ENCODE data around the gene GREB1L.

GREB1L gene

DNA sequence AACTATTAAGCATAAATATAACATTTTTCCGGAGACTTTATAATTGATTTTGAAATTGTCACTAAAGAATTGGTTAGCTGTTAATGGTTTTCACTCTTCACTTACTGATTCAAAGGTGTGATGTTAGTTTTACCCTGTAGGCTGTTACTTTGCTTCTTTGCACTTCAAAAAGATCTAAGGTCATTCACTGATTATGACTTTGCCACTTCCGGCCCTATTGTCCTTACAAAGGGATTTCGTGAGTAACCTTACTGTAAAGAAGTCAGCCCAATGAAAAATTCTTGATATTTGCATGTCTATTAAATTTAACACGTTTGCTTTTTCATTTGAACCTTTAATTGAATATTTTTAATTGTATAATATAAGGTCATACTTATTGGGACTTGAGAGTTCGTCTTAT lies 61.4 kb downstream of the GREB1L start:
- no peak for TF ChIP-seq GABPA (IDR thresholded peaks at IDR 0.05; ENCODE audit: low read depth)
- no peak for TF ChIP-seq POLR2AphosphoS5 (IDR thresholded peaks at IDR 0.05; ENCODE audit: low read depth)
- TF ChIP-seq SPI1 (IDR thresholded peaks at IDR 0.05; ENCODE audit: borderline replicate concordance, low read depth), result no peak
- TF ChIP-seq CTCF (IDR thresholded peaks at IDR 0.05; ENCODE audit: insufficient read depth, low read length), result no peak
- TF ChIP-seq, protein P1, sequence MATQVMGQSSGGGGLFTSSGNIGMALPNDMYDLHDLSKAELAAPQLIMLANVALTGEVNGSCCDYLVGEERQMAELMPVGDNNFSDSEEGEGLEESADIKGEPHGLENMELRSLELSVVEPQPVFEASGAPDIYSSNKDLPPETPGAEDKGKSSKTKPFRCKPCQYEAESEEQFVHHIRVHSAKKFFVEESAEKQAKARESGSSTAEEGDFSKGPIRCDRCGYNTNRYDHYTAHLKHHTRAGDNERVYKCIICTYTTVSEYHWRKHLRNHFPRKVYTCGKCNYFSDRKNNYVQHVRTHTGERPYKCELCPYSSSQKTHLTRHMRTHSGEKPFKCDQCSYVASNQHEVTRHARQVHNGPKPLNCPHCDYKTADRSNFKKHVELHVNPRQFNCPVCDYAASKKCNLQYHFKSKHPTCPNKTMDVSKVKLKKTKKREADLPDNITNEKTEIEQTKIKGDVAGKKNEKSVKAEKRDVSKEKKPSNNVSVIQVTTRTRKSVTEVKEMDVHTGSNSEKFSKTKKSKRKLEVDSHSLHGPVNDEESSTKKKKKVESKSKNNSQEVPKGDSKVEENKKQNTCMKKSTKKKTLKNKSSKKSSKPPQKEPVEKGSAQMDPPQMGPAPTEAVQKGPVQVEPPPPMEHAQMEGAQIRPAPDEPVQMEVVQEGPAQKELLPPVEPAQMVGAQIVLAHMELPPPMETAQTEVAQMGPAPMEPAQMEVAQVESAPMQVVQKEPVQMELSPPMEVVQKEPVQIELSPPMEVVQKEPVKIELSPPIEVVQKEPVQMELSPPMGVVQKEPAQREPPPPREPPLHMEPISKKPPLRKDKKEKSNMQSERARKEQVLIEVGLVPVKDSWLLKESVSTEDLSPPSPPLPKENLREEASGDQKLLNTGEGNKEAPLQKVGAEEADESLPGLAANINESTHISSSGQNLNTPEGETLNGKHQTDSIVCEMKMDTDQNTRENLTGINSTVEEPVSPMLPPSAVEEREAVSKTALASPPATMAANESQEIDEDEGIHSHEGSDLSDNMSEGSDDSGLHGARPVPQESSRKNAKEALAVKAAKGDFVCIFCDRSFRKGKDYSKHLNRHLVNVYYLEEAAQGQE (IDR thresholded peaks at IDR 0.05; ENCODE audit: insufficient replicate concordance, low read depth), result no peak
- Histone ChIP-seq H3K4me3 (replicated peaks; ENCODE audit: insufficient read depth, low read length) (no peak overlapping the region), H3K27me3 (ENCODE audit: insufficient read depth, poor library complexity, severe bottlenecking) (peaks cover 20% of the 10 kb centered on the region), H3K27ac (replicated peaks) (no peak overlapping the region)
- no peak for DNase-seq (ENCODE audit: low read depth in 1 of 2, low spot score in 1 of 2)

DNA sequence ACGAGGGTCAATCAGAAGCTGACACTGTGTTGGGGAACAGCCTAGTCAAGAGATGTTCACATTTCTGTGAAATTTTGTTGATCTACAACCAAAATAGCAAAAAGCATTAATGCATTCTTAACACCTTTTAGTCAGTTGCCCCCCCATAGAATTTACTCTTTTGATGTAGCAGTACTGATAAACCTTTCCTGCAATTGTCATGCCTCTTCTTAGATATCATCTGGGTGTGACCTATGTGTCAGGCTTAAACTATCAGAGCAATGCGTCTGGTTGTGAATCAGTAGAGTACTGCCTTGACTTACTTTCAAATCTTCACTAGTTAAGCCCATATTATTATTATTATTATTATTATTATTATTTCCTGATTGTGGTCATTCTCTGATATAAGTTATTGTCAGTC lies 61.9 kb downstream of the GREB1L start:
- DNase-seq (ENCODE audit: low read depth in 1 of 2, low spot score in 1 of 2), result no peak
- no peak overlapping the region for H3K27ac ChIP-seq (replicated peaks)
- TF ChIP-seq POLR2AphosphoS5 (IDR thresholded peaks at IDR 0.05; ENCODE audit: low read depth), result no peak
- TF ChIP-seq GABPA (IDR thresholded peaks at IDR 0.05; ENCODE audit: low read depth), result no peak
- TF ChIP-seq CTCF (IDR thresholded peaks at IDR 0.05; ENCODE audit: insufficient read depth, low read length), result no peak
- TF ChIP-seq, protein P1 (IDR thresholded peaks at IDR 0.05; ENCODE audit: insufficient replicate concordance, low read depth), result no peak
- TF ChIP-seq SPI1 (IDR thresholded peaks at IDR 0.05; ENCODE audit: borderline replicate concordance, low read depth), result no peak
- H3K4me3 ChIP-seq (replicated peaks; ENCODE audit: insufficient read depth, low read length), result no peak overlapping the region
- H3K27me3 ChIP-seq (ENCODE audit: insufficient read depth, poor library complexity, severe bottlenecking), result peaks cover 20% of the 10 kb centered on the region

- H3K27ac ChIP-seq (replicated peaks), result no peak overlapping the region
- peaks cover 20% of the 10 kb centered on the region for H3K27me3 ChIP-seq (ENCODE audit: insufficient read depth, poor library complexity, severe bottlenecking)
- H3K4me3 ChIP-seq (replicated peaks; ENCODE audit: insufficient read depth, low read length), result no peak overlapping the region
- DNase-seq (ENCODE audit: low read depth in 1 of 2, low spot score in 1 of 2), result no peak
- TF ChIP-seq GABPA (IDR thresholded peaks at IDR 0.05; ENCODE audit: low read depth) (no peak), POLR2AphosphoS5 (IDR thresholded peaks at IDR 0.05; ENCODE audit: low read depth) (no peak), CTCF (IDR thresholded peaks at IDR 0.05; ENCODE audit: insufficient read depth, low read length) (no peak), SPI1 (IDR thresholded peaks at IDR 0.05; ENCODE audit: borderline replicate concordance, low read depth) (no peak)
- TF ChIP-seq, protein P1 (IDR thresholded peaks at IDR 0.05; ENCODE audit: insufficient replicate concordance, low read depth), result no peak
Observed at GRCh38 chr18:21305621-21306020, 63.6 kb downstream of the GREB1L start.

Data from HL-60 (cell line).